OCI-LY1 (cell line): ENCODE measurements around the gene GNPTAB.

Experiments
- H2AFZ ChIP-seq: fragments of 200-600 bp; sonication (generic), shearing (Covaris generic); 2 replicates; pipeline ENCODE4 v1.6.0; 2014; ENCODE audit warnings: antibody characterized with exemption, mild to moderate bottlenecking, low read length
- H3F3A ChIP-seq: fragments of 200-600 bp; sonication (generic), shearing (Covaris generic); 2 replicates; pipeline ENCODE4 v1.6.0; 2014; ENCODE audit warnings: mild to moderate bottlenecking, antibody characterized with exemption, low read length, moderate library complexity; ENCODE audit not compliant: insufficient read depth
- H3K27ac ChIP-seq: fragments of 200-600 bp; sonication (generic); 2 replicates; pipeline ENCODE4 v1.5.1; 2014; ENCODE audit warnings: low read length, mixed run types, mild to moderate bottlenecking, low read depth; ENCODE audit not compliant: poor library complexity, severe bottlenecking
- H3K27me3 ChIP-seq: fragments of 200-600 bp; sonication (generic); 2 replicates; pipeline ENCODE4 v1.6.0; 2014; ENCODE audit warnings: antibody characterized with exemption, mild to moderate bottlenecking, low read length, moderate library complexity; ENCODE audit not compliant: insufficient read depth
- H3K36me3 ChIP-seq: fragments of 200-600 bp; sonication (generic); 2 replicates; pipeline ENCODE4 v1.6.1; 2014; ENCODE audit warnings: mild to moderate bottlenecking, antibody characterized with exemption, low read length, moderate library complexity, mixed read lengths; ENCODE audit not compliant: insufficient read depth
- H3K4me1 ChIP-seq: fragments of 200-600 bp; sonication (generic); 2 replicates; pipeline ENCODE4 v1.5.1; 2014; ENCODE audit warnings: mild to moderate bottlenecking, low read length, moderate library complexity; ENCODE audit not compliant: insufficient read depth, severe bottlenecking
- H3K4me2 ChIP-seq: fragments of 200-600 bp; sonication (generic), shearing (Covaris generic); 2 replicates; pipeline ENCODE4 v1.6.1; 2014; ENCODE audit warnings: low read length
- H3K4me3 ChIP-seq: fragments of 200-600 bp; sonication (generic); 2 replicates; pipeline ENCODE4 v1.5.1; 2014; ENCODE audit warnings: low read length, low read depth, mild to moderate bottlenecking, mixed read lengths; ENCODE audit not compliant: poor library complexity, severe bottlenecking
- H3K79me2 ChIP-seq: fragments of 200-600 bp; shearing (Covaris generic); 2 replicates; pipeline ENCODE4 v1.6.1; 2016; ENCODE audit warnings: mixed run types, low read length, mixed read lengths; ENCODE audit not compliant: insufficient read depth
- H3K9ac ChIP-seq: fragments of 200-600 bp; sonication (generic), shearing (Covaris generic); 2 replicates; pipeline ENCODE4 v1.6.1; 2014; ENCODE audit warnings: mild to moderate bottlenecking, low read length, mixed read lengths
- H3K9me2 ChIP-seq: fragments of 200-600 bp; sonication (generic), shearing (Covaris generic); 2 replicates; pipeline ENCODE4 v1.6.1; 2014; ENCODE audit warnings: low read depth, mild to moderate bottlenecking, low read length, mixed read lengths
- H3K9me3 ChIP-seq: fragments of 200-600 bp; shearing (Covaris generic); 2 replicates; pipeline ENCODE4 v1.6.1; 2014; ENCODE audit warnings: low read length, mixed read lengths
- H4K20me1 ChIP-seq: fragments of 200-600 bp; sonication (generic), shearing (Covaris generic); 2 replicates; pipeline ENCODE4 v1.6.0; 2016; ENCODE audit warnings: mild to moderate bottlenecking, low read length; ENCODE audit not compliant: insufficient read depth
- CTCF ChIP-seq: fragments of 200-600 bp; sonication (generic), shearing (Covaris generic); IDR thresholded peaks from 2 replicates; pipeline ENCODE4 v1.5.1; 2017; ENCODE audit warnings: mild to moderate bottlenecking, antibody characterized with exemption, low read length, moderate library complexity, mixed read lengths
- EZH2 ChIP-seq: fragments of 200-600 bp; sonication (generic), shearing (Covaris generic); IDR thresholded peaks from 2 replicates; pipeline ENCODE4 v1.8.0; 2017; ENCODE audit warnings: borderline replicate concordance, mixed run types, mild to moderate bottlenecking, antibody characterized with exemption, low read length, moderate library complexity, mixed read lengths

Gene GNPTAB

GRCh38 chr12:101830367-101831325 is at the start of gene GNPTAB:
Gene GNPTAB (minus strand): TSS chr12:101830959. CDS start chr12:101830675, 284 bp downstream.
- Histone ChIP-seq H2AFZ (peak within 1 kb of the TSS; percentile 42), H3K9me3 (no peaks in the 10 kb centered on the region), H3K9ac (peak within 1 kb of the TSS; percentile 83), H3K27me3 (no peaks in the 10 kb centered on the region), H4K20me1 (no peaks in the 10 kb centered on the region), H3F3A (no peaks in the 10 kb centered on the region), H3K9me2 (no peaks in the 10 kb centered on the region), H3K4me1 (peaks cover 49% of the 10 kb centered on the region), H3K79me2 (peaks cover 30% of the 10 kb centered on the region), H3K4me3 (peak within 1 kb of the TSS; percentile 94), H3K4me2 (peak within 1 kb of the TSS; percentile 93), H3K36me3 (no peaks in the 10 kb centered on the region; the same call in 1 of the 2 replicates), H3K27ac (peak within 1 kb of the TSS; percentile 79)
- TF ChIP-seq CTCF: peak; percentile 57
- no peak for TF ChIP-seq EZH2

GRCh38 chr12:101878243-101878821 is 47.6 kb upstream of the GNPTAB start:
- Histone ChIP-seq H3K36me3 (no peaks in the 10 kb centered on the region), H3K27ac (no peak overlapping the region), H3K4me3 (peak overlapping the region; percentile 68), H3F3A (no peaks in the 10 kb centered on the region), H2AFZ (no peak overlapping the region), H4K20me1 (no peaks in the 10 kb centered on the region), H3K4me1 (peaks cover 10% of the 10 kb centered on the region), H3K4me2 (peak overlapping the region; percentile 71), H3K9ac (no peak overlapping the region), H3K79me2 (no peaks in the 10 kb centered on the region), H3K9me3 (no peaks in the 10 kb centered on the region), H3K27me3 (0 out of 2 replicates have a peak, but pooled peaks cover 5% of the 10 kb centered on the region), H3K9me2 (no peaks in the 10 kb centered on the region)
- TF ChIP-seq CTCF: no peak
- no peak for TF ChIP-seq EZH2

GRCh38 chr12:101877806-101878242 is 47.1 kb upstream of the GNPTAB start:
- Histone ChIP-seq H4K20me1 (no peaks in the 10 kb centered on the region), H3K27ac (no peak overlapping the region), H3K79me2 (no peaks in the 10 kb centered on the region), H3K4me3 (peak overlapping the region; percentile 68), H3K27me3 (0 out of 2 replicates have a peak, but pooled peaks cover 5% of the 10 kb centered on the region), H3K4me2 (peak overlapping the region; percentile 71), H3F3A (no peaks in the 10 kb centered on the region), H3K9me3 (no peaks in the 10 kb centered on the region), H2AFZ (no peak overlapping the region), H3K4me1 (peaks cover 10% of the 10 kb centered on the region), H3K9ac (peak overlapping the region; percentile 54; the same call in 1 of the 2 replicates), H3K9me2 (no peaks in the 10 kb centered on the region), H3K36me3 (no peaks in the 10 kb centered on the region)
- TF ChIP-seq EZH2: no peak
- no peak for TF ChIP-seq CTCF
